ENCODE measurements around the gene LDLRAD4. TPM values are rescaled to one million over a fixed set of nuclear protein-coding genes. Genes with fewer than 3 reads are reported as not detected.

Gene LDLRAD4
- total and polyA plus RNA-seq, 2 experiments from 2014 or later = 0.73 to 1.9 TPM

DNA sequence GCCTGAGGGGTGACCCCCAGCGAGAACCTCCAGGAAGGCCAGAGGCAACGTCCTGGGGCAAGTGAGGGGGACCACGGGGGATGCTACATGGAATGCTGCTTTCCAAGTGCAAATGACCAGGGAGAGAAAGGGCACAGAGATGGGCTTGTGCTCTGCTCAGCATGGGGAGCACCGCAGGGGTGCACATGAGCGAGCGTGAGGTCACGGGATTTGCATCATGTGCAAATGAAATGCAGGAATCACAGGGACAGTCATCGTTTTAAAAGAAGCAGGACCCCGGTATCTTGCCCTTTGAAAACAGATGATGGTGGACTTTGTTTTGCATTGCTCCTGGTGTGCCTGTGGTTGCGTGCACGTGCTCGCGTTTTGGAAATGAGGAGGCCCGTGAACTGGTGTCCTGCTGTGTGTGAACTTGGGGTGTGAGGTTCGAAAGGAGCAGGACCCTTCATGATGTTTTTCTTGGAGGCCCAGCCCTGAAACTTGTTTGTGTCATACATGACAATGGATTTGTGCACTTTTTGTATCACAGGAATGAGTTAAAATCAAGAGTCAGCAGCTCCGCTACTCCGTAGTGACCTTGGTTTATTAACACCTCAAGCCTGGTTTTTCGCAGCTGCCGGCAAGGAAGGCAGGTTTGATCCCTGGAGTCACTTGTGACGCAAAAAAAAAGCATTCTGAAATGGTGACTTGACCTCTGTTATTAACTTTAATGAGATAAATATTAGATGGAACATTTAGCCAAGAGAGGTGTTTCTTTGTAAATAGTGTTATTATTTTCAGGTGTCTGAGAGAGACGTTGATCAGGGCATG is 234.5 kb downstream of the LDLRAD4 start:
- no peaks in the 10 kb centered on the region for H3K36me3 ChIP-seq (ENCODE audit: insufficient read depth)
- no peaks in the 10 kb centered on the region for H3K9me2 ChIP-seq (ENCODE audit: insufficient read depth)
- no peak overlapping the region for H3K4me2 ChIP-seq
- DNase-seq (ENCODE audit: low spot score) (peak; percentile 8), ATAC-seq (peak; percentile 49)
- no peak overlapping the region for H3K4me3 ChIP-seq
- H4K20me1 ChIP-seq (replicated peaks; ENCODE audit: insufficient read depth) = no peaks in the 10 kb centered on the region
- Mint-ChIP-seq H3K4me1 (peaks cover 44% of the 10 kb centered on the region), H3K36me3 (ENCODE audit: low read depth) (no peaks in the 10 kb centered on the region), H3K27me3 (ENCODE audit: insufficient read depth, low read depth, poor library complexity) (peaks cover 10% of the 10 kb centered on the region), H3K27ac (peak overlapping the region; percentile 83; the same call in 1 of the 2 replicates), H3K9me3 (no peaks in the 10 kb centered on the region; the same call in 2 of the 3 replicates), H3K4me3 (no peak overlapping the region; the same call in 2 of the 3 replicates)
- no peaks in the 10 kb centered on the region for H3F3A ChIP-seq (replicated peaks; ENCODE audit: low read depth)
- H3K4me1 ChIP-seq (ENCODE audit: insufficient read depth) = peaks cover 16% of the 10 kb centered on the region
- TF ChIP-seq POLR2AphosphoS5 (IDR thresholded peaks at IDR 0.05; ENCODE audit: low read depth) = no peak
- TF ChIP-seq CREB1 (CRISPR knock-in tag; IDR thresholded peaks at IDR 0.05; ENCODE audit: low read depth) = no peak
- no peak overlapping the region for H2AFZ ChIP-seq
- H3K27ac ChIP-seq (ENCODE audit: low read depth) = no peak overlapping the region
- H3K27me3 ChIP-seq (ENCODE audit: insufficient read depth) = no peaks in the 10 kb centered on the region
- H3K79me2 ChIP-seq (replicated peaks; ENCODE audit: insufficient read depth) = no peaks in the 10 kb centered on the region

DNA sequence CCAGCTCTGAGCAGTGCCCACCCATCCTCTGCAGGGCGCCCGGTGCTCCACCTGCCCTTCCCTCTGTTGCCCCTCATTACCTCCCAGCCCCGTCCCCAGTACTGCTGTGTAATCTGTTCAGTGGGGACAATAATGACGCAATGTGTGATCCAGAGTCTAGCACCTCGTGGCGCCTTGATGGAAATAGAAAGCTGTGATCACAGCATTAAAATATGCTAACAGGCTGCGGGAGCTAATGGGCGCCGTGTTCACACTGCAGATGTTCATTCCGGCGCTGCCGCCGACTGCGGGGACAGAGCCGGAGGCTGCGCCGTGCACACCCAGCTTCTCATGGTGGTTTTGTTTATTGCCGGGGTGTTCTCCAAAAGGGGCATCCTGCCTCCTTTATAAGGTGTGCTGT is 235.2 kb downstream of the LDLRAD4 start:
- no peak overlapping the region for H3K27ac Mint-ChIP-seq
- no peaks in the 10 kb centered on the region; the same call in 2 of the 3 replicates for H3K9me3 Mint-ChIP-seq
- no peaks in the 10 kb centered on the region for H3K36me3 ChIP-seq (ENCODE audit: insufficient read depth)
- peaks cover 12% of the 10 kb centered on the region for H3K4me1 ChIP-seq (ENCODE audit: insufficient read depth)
- no peak overlapping the region for H3K4me3 ChIP-seq
- DNase-seq (ENCODE audit: low spot score) (no peak), ATAC-seq (no peak)
- no peaks in the 10 kb centered on the region for H3K9me2 ChIP-seq (ENCODE audit: insufficient read depth)
- no peaks in the 10 kb centered on the region for H3K79me2 ChIP-seq (replicated peaks; ENCODE audit: insufficient read depth)
- no peaks in the 10 kb centered on the region for H4K20me1 ChIP-seq (replicated peaks; ENCODE audit: insufficient read depth)
- no peaks in the 10 kb centered on the region for H3F3A ChIP-seq (replicated peaks; ENCODE audit: low read depth)
- H3K27me3 Mint-ChIP-seq (ENCODE audit: insufficient read depth, low read depth, poor library complexity) = peaks cover 10% of the 10 kb centered on the region
- no peak overlapping the region for H3K27ac ChIP-seq (ENCODE audit: low read depth)
- no peak overlapping the region for H3K4me2 ChIP-seq
- peaks cover 38% of the 10 kb centered on the region for H3K4me1 Mint-ChIP-seq
- no peaks in the 10 kb centered on the region for H3K36me3 Mint-ChIP-seq (ENCODE audit: low read depth)
- H3K27me3 ChIP-seq (ENCODE audit: insufficient read depth) = no peaks in the 10 kb centered on the region
- no peak overlapping the region for H3K4me3 Mint-ChIP-seq
- no peak overlapping the region for H2AFZ ChIP-seq
- TF ChIP-seq ZNF331 (CRISPR knock-in tag; IDR thresholded peaks at IDR 0.05; ENCODE audit: low read depth) (no peak), EZH2phosphoT487 (IDR thresholded peaks at IDR 0.05; ENCODE audit: unreplicated experiment) (no peak)

DNA sequence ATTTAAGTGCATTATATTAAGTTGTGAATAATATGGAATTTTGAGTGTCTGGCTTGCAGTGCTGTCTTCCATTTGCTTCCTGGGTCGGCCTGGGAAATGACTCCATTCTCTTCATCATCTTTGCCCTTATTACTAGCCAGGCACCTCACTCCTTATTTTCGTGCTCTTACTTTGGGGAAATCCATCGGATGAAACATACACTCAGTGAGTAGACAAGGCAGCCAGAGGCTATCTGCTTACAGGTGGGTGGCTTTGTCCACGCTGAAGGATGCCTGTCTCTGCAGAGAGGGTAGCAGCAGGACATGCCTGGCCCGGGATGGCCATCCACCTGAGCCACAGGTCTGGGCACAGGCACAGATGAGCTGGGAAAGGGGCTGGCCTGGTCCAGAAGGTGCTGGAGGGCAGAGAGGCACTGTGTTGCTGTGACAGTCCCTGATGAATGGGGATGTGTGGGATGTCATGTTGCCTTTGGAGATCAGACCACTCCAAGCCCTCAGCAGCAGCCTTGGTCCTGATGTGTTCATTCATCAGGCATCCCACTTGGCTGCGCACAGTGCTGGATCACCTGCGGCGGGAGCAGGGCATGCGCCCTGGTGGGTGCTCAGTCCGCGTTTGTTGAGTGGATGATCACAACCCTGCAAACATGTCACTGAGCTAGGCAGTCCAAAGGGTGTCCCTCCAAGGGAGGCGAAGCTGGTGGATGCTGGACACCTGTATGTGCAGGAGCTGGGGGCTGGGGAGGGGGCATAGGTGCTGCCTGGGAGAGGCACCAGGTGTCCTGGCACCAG is 236.0 kb downstream of the LDLRAD4 start:
- ATAC-seq = no peak
- Mint-ChIP-seq H3K27me3 (ENCODE audit: insufficient read depth, low read depth, poor library complexity) (peaks cover 10% of the 10 kb centered on the region), H3K27ac (no peak overlapping the region), H3K36me3 (ENCODE audit: low read depth) (no peaks in the 10 kb centered on the region), H3K9me3 (no peaks in the 10 kb centered on the region; the same call in 2 of the 3 replicates), H3K4me1 (peaks cover 38% of the 10 kb centered on the region), H3K4me3 (no peak overlapping the region)
- Histone ChIP-seq H3K79me2 (replicated peaks; ENCODE audit: insufficient read depth) (no peaks in the 10 kb centered on the region), H3K27me3 (ENCODE audit: insufficient read depth) (no peaks in the 10 kb centered on the region), H2AFZ (no peak overlapping the region), H3F3A (replicated peaks; ENCODE audit: low read depth) (no peaks in the 10 kb centered on the region), H3K27ac (ENCODE audit: low read depth) (no peak overlapping the region), H3K9me2 (ENCODE audit: insufficient read depth) (no peaks in the 10 kb centered on the region), H3K4me1 (ENCODE audit: insufficient read depth) (peaks cover 12% of the 10 kb centered on the region), H3K36me3 (ENCODE audit: insufficient read depth) (no peaks in the 10 kb centered on the region), H4K20me1 (replicated peaks; ENCODE audit: insufficient read depth) (no peaks in the 10 kb centered on the region), H3K4me3 (no peak overlapping the region), H3K4me2 (no peak overlapping the region)
- DNase-seq (ENCODE audit: low spot score) = no peak
- TF ChIP-seq ZNF462 (CRISPR knock-in tag; IDR thresholded peaks at IDR 0.05) (no peak), EZH2 (IDR thresholded peaks at IDR 0.05; ENCODE audit: low read depth, unreplicated experiment) (no peak), POLR2AphosphoS5 (IDR thresholded peaks at IDR 0.05; ENCODE audit: low read depth) (no peak), ZNF331 (CRISPR knock-in tag; IDR thresholded peaks at IDR 0.05; ENCODE audit: low read depth) (no peak)
- TF ChIP-seq, protein P1, sequence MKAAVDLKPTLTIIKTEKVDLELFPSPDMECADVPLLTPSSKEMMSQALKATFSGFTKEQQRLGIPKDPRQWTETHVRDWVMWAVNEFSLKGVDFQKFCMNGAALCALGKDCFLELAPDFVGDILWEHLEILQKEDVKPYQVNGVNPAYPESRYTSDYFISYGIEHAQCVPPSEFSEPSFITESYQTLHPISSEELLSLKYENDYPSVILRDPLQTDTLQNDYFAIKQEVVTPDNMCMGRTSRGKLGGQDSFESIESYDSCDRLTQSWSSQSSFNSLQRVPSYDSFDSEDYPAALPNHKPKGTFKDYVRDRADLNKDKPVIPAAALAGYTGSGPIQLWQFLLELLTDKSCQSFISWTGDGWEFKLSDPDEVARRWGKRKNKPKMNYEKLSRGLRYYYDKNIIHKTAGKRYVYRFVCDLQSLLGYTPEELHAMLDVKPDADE (IDR thresholded peaks at IDR 0.05) = no peak

All from GM23338 (cell line).